GM12872 (cell line): Measurements from ENCODE around the gene IL6ST.

ENCODE experiments used
- TF ChIP-seq, protein P1 (sequence below): IDR thresholded peaks from 3 replicates; pipeline ENCODE4 v1.5.1; 2011; ENCODE audit warnings: low read depth, mild to moderate bottlenecking, low read length, moderate library complexity; ENCODE audit not compliant: insufficient read depth

Gene IL6ST

DNA sequence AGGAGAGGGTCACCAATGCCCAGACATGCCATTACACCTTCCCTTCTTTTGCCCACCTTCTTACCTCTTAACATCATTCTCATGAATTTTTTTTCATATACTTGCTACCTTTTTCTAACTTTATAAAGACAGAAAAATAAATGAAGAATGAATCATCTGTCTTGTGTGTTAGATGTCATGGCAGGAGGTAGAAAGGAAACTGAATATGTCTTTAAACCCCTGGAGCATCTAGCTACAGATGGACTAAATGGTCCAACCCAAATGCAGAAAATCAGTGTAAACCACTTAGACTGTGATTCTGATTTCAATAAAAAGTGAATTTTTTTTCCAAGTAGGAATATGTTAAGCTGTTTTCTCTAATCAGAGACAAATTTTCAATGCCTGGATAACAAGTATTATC is 11.8 kb upstream of the IL6ST start:
- TF ChIP-seq, protein P1, sequence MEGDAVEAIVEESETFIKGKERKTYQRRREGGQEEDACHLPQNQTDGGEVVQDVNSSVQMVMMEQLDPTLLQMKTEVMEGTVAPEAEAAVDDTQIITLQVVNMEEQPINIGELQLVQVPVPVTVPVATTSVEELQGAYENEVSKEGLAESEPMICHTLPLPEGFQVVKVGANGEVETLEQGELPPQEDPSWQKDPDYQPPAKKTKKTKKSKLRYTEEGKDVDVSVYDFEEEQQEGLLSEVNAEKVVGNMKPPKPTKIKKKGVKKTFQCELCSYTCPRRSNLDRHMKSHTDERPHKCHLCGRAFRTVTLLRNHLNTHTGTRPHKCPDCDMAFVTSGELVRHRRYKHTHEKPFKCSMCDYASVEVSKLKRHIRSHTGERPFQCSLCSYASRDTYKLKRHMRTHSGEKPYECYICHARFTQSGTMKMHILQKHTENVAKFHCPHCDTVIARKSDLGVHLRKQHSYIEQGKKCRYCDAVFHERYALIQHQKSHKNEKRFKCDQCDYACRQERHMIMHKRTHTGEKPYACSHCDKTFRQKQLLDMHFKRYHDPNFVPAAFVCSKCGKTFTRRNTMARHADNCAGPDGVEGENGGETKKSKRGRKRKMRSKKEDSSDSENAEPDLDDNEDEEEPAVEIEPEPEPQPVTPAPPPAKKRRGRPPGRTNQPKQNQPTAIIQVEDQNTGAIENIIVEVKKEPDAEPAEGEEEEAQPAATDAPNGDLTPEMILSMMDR: no peak

DNA sequence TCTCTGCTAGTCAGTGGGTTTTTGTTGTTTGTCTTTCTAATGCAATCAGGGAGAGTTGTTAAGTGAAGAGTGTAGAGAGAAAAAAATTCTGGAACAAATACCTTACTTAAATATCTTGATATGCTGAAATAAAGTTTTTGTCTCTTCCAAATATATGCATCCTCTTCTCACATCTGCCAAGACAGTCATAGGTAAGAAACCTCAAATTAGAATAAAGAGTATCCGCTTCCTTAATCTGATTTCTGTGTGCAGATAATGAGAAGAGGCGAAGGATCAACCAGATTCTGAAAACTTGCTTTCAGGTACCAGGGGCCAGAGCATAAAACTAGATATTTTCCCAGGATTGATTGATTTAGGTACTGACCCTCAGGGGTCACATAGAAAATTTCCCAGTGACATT is 11.3 kb upstream of the IL6ST start:
- TF ChIP-seq, protein P1: no peak

DNA sequence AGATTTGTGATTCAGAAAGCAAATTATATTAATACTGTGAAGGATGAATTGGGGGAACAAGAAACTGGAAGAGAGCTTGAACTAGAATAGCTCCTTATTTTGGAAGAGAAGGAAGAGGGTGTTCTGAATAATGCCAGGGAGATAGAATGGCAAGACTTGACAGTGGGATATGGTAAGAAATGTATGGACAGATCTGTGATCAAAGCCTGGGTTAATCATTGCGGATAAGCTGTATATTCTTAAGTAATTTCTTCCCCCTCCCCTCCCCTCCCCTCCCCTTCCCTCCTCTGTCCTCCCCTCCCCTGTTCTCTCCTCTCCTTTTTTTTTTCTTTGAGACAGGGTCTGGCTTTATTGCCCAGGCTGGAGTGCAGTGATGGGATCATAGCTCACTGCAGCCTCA is 10.1 kb upstream of the IL6ST start:
- TF ChIP-seq, protein P1: no peak

DNA sequence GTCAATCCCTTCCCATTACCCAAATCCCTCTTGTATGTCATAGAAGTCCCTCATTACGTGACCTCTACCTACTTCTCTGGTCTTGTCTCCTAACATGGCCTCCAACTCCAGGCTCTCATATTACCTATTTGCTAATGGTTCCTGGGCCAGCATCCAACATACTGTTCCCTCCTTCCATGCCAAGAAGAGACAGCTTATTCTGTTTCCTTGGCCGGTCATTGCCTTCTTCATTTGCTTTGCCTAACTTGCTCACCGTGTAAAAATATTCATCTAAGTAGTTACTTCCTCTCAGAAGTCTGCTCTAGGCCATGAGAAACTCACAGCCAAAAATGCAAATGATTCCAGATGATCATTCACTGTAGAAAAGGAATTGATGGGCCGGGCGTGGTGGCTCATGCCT is 8.9 kb upstream of the IL6ST start:
- TF ChIP-seq, protein P1: no peak

DNA sequence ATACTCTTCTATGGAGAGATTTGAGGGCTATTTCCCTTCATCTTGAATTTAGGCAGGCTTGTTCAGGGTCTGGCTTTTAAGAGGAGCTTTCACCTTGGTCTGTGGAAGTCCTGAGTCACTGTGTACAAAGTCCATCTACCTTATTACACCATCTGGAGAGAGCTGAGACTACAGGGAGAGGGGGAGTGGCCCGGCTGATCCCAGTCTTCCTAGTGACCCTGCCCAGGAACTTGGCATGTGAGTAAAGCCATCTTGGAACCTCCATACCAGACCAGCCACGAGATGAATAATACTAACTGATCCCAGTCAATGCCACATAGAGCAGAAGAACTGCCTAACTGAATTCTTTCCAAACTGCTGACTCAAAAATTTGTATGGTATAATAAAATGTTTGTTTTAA is 8.4 kb upstream of the IL6ST start:
- TF ChIP-seq, protein P1: no peak

DNA sequence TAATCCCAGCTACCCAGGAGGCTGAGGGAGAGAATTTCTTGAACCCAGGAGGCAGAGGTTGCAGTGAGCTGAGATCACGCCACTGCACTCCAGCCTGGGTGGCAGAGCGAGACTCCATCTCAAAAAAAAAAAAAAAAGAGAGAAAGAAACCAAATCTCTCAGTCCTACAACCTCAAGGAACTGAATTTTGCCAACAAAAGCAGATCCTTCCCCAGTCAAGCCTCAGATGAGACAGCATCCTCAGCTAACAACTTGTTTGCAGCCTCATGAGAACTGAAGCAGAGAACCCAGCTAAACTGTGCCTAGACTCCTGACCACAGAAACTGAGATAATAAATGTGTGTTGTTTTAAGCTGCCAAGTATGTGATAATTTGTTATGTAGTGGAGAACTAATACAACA is 7.5 kb upstream of the IL6ST start:
- TF ChIP-seq, protein P1: no peak

DNA sequence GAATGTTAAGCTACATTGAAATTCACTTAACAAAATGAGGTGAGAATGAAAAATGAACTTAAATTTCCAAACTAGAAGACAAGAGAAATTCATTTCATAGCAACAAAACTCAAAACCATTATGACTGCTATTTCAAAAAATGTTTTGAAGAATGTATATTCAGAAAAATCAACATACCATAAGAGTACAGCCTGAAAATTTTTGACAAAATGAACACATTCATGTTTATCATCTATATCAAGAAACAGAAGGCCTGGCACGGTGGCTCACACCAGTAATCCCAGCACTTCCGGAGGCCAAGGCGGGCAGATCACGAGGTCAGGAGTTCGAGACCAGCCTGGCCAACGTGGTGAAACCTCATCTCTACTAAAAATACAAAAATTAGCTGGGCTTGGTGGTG is 4.2 kb upstream of the IL6ST start:
- TF ChIP-seq, protein P1: no peak
